Middle frontal gyrus (tissue), 1 donor: ENCODE measurements around the gene FERMT3.
"Not testable (repeated sequence)": the region's sequence is repeated elsewhere in the genome, so short reads cannot be mapped to it uniquely, and the experiment has no call there.

Experiments used
- DNase-seq: peaks from one replicate; pipeline ENCODE4 v3.0.0-alpha.2; 2015; ENCODE audit warnings: low spot score; ENCODE audit errors: extremely low spot score

Gene FERMT3

GRCh38 chr11:64233913-64234586 lies 27.5 kb downstream of the FERMT3 start, which contains the start of gene VEGFB:
Gene VEGFB (plus strand): TSS chr11:64234584. CDS start chr11:64234834, 250 bp downstream.
- no peak for DNase-seq

GRCh38 chr11:64234647-64235379 lies 28.3 kb downstream of the FERMT3 start:
- DNase-seq: no peak

GRCh38 chr11:64235437-64236161 lies 29.1 kb downstream of the FERMT3 start:
- DNase-seq: no peak

GRCh38 chr11:64237484-64237951 lies 31.0 kb downstream of the FERMT3 start:
- no peak for DNase-seq

- no peak for DNase-seq
Observed at GRCh38 chr11:64238076-64238475, 31.6 kb downstream of the FERMT3 start.

- DNase-seq: no peak
Observed at GRCh38 chr11:64238999-64239398, 32.5 kb downstream of the FERMT3 start.

- no peak for DNase-seq
Observed at GRCh38 chr11:64239662-64240434, 33.3 kb downstream of the FERMT3 start.

- DNase-seq: peak; percentile 95
Observed at GRCh38 chr11:64240435-64241240, 34.1 kb downstream of the FERMT3 start, which contains the start of gene FKBP2. Gene FKBP2 (plus strand): TSS chr11:64241095. CDS start chr11:64242388, 1,293 bp downstream.

- peak; percentile 97 for DNase-seq
Observed at GRCh38 chr11:64241241-64241490, 34.6 kb downstream of the FERMT3 start.

GRCh38 chr11:64241491-64242374 lies 35.2 kb downstream of the FERMT3 start:
- DNase-seq: no peak

- DNase-seq: no peak
Observed at GRCh38 chr11:64243236-64243854, 36.8 kb downstream of the FERMT3 start.

- no peak for DNase-seq
Observed at GRCh38 chr11:64244107-64244506, 37.6 kb downstream of the FERMT3 start.

- no peak for DNase-seq
Observed at GRCh38 chr11:64244966-64245365, 38.4 kb downstream of the FERMT3 start.

- DNase-seq: no peak
Observed at GRCh38 chr11:64245401-64245796, 38.9 kb downstream of the FERMT3 start.

GRCh38 chr11:64245797-64246620 lies 39.5 kb downstream of the FERMT3 start:
- no peak for DNase-seq

GRCh38 chr11:64246621-64246870 lies 40.0 kb downstream of the FERMT3 start:
- DNase-seq: not testable (repeated sequence)

- peak; percentile 76 for DNase-seq
Observed at GRCh38 chr11:64246871-64247728, 40.6 kb downstream of the FERMT3 start, which contains the start of gene PPP1R14B. Gene PPP1R14B (minus strand): TSS chr11:64246943. CDS start chr11:64246673, 270 bp downstream.
